Effector CD4-positive, alpha-beta T cell (primary cell): Measurements from ENCODE around the gene LRP3. TPM values are rescaled to one million over a fixed set of nuclear protein-coding genes. Genes with fewer than 3 reads are reported as not detected.
A peak's percentile ranks its signal among the peaks of the same experiment; 100 is the strongest.
"Not testable (repeated sequence)": the region's sequence is repeated elsewhere in the genome, so short reads cannot be mapped to it uniquely, and the experiment has no call there.

Source experiments
- DNase-seq: peaks from one replicate; pipeline ENCODE4 v3.0.0-alpha.2; 2020
- total RNA-seq: gene quantifications from one replicate; lab custom pipeline; 2026; lab: John Stamatoyannopoulos, UW

The LRP3 gene
- not detected for total RNA-seq

GRCh38 chr19:33193865-33194362 is at the start of gene LRP3:
Gene LRP3 (plus strand): TSS chr19:33194330. CDS start chr19:33194786, 456 bp downstream.
- DNase-seq, result no peak

GRCh38 chr19:33146209-33146608 is 47.9 kb upstream of the LRP3 start:
- DNase-seq, result no peak

- no peak for DNase-seq
These were observed 46.6 kb upstream of the LRP3 start for GRCh38 chr19:33147538-33147937.

GRCh38 chr19:33150852-33151518 is 43.1 kb upstream of the LRP3 start:
- no peak for DNase-seq

GRCh38 chr19:33152176-33152575 is 42.0 kb upstream of the LRP3 start:
- no peak for DNase-seq

GRCh38 chr19:33152625-33153024 is 41.5 kb upstream of the LRP3 start:
- not testable (repeated sequence) for DNase-seq

- not testable (repeated sequence) for DNase-seq
These were observed 39.8 kb upstream of the LRP3 start for GRCh38 chr19:33154313-33154712.

- DNase-seq, result no peak
These were observed 37.8 kb upstream of the LRP3 start for GRCh38 chr19:33156334-33156733.

- no peak for DNase-seq
These were observed 36.2 kb upstream of the LRP3 start for GRCh38 chr19:33157906-33158305.

GRCh38 chr19:33158365-33158764 is 35.8 kb upstream of the LRP3 start:
- no peak for DNase-seq

- DNase-seq, result no peak
These were observed 35.0 kb upstream of the LRP3 start for GRCh38 chr19:33159149-33159548.

- DNase-seq, result no peak
These were observed 34.2 kb upstream of the LRP3 start for GRCh38 chr19:33159893-33160292.

GRCh38 chr19:33161201-33161600 is 32.9 kb upstream of the LRP3 start:
- DNase-seq, result no peak

- no peak for DNase-seq
These were observed 30.6 kb upstream of the LRP3 start for GRCh38 chr19:33163481-33163880.

- DNase-seq, result not testable (repeated sequence)
These were observed 28.1 kb upstream of the LRP3 start for GRCh38 chr19:33166037-33166436.

- DNase-seq, result no peak
These were observed 26.7 kb upstream of the LRP3 start for GRCh38 chr19:33167438-33167837.

- no peak for DNase-seq
These were observed 25.6 kb upstream of the LRP3 start for GRCh38 chr19:33168528-33168927.

- no peak for DNase-seq
These were observed 22.8 kb upstream of the LRP3 start for GRCh38 chr19:33171222-33171795.

- DNase-seq, result no peak
These were observed 22.2 kb upstream of the LRP3 start for GRCh38 chr19:33171916-33172359.

- DNase-seq, result no peak
These were observed 19.9 kb upstream of the LRP3 start for GRCh38 chr19:33174186-33174585.

- DNase-seq, result no peak
These were observed 18.9 kb upstream of the LRP3 start for GRCh38 chr19:33175156-33175782.

- peak; percentile 6 for DNase-seq
These were observed 18.1 kb upstream of the LRP3 start for GRCh38 chr19:33175886-33176669.
